SK-N-MC (cell line): ENCODE data around the gene CEACAM1.
"Not testable (repeated sequence)": the region's sequence is repeated elsewhere in the genome, so short reads cannot be mapped to it uniquely, and the experiment has no call there.

Experiments
- DNase-seq: peaks from one replicate; pipeline ENCODE4 v3.0.0-alpha.2; 2011; ENCODE audit warnings: low read depth, low spot score
- H3K27ac ChIP-seq: fragments of 200-600 bp; sonication (generic); 2 replicates; pipeline ENCODE4 v1.5.1; 2016; ENCODE audit warnings: mixed run types
- H3K36me3 ChIP-seq: fragments of 200-600 bp; sonication (generic); 2 replicates; pipeline ENCODE4 v1.6.1; 2017; ENCODE audit warnings: antibody characterized with exemption, low read length, mixed read lengths; ENCODE audit not compliant: insufficient read depth
- H3K4me3 ChIP-seq: fragments of 200-600 bp; sonication (generic); 2 replicates; pipeline ENCODE4 v1.5.1; 2016
- H3K9ac ChIP-seq: fragments of 200-600 bp; sonication (generic); 2 replicates; pipeline ENCODE4 v1.8.0; 2017; ENCODE audit warnings: mixed run types, mixed read lengths; ENCODE audit not compliant: insufficient read length
- H3K9me3 ChIP-seq: fragments of 200-600 bp; sonication (generic); 2 replicates; pipeline ENCODE4 v1.6.1; 2017; ENCODE audit warnings: low read depth, mild to moderate bottlenecking, antibody characterized with exemption, low read length, moderate library complexity, mixed read lengths
- EZH2 ChIP-seq: fragments of 200-600 bp; sonication (generic); IDR thresholded peaks from one replicate; pipeline ENCODE4 v1.6.1; 2017; ENCODE audit warnings: antibody characterized with exemption
- FOXP2 ChIP-seq: optimal IDR thresholded peaks from 2 replicates; pipeline ENCODE3; 2011; ENCODE audit warnings: mild to moderate bottlenecking, moderate library complexity; ENCODE audit not compliant: insufficient read depth; ENCODE audit errors: extremely low read length, control extremely low read depth
- POLR2AphosphoS5 ChIP-seq: IDR thresholded peaks from 2 replicates; pipeline ENCODE4 v1.6.1; 2012; ENCODE audit warnings: mild to moderate bottlenecking, low read depth, low read length, borderline replicate concordance

Gene CEACAM1

DNA sequence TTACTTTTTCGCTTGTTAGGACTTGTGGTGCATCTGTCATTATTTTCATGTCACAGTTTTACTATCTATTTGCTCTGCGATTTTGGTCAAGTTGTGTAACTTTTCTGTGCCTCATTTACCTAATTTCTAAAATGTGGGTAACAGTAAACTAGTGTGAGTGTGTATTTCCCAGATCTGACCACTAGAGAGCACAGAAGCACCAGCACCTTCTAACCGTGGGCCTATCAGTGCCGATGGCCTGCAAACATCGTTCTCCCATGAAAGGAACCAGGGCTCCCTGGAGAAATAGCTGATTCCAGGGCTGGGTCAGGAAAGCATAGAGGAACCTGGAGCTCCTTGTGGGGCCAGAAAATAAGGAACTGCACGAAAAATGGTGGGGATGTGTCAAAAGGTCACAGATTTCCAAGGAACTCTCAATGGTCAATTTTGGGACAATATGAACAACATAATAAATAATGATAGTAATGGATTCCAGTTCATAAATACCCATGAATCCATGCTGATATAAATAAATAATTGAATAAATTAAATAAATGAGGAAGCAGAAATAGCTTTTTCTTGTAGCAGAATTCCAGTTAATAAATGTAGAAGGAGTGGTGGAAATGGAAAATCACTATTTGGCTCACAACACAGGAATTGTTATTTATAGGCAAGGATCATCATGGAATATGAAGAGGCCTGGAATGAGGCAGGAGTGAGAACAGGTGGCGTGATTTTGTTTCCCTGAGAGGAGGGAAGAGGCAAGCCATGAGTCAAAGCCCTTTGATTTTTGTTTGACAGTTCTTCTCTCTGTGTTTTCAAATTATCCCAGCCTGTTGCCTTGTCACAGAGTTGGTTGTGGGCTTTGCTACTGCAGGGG, 35.3 kb upstream of the CEACAM1 start:
- Histone ChIP-seq H3K27ac (no peak overlapping the region), H3K9ac (no peak overlapping the region), H3K36me3 (no peaks in the 10 kb centered on the region), H3K4me3 (no peak overlapping the region), H3K9me3 (no peaks in the 10 kb centered on the region)
- TF ChIP-seq FOXP2 (no peak), EZH2 (no peak), POLR2AphosphoS5 (no peak)
- no peak for DNase-seq

DNA sequence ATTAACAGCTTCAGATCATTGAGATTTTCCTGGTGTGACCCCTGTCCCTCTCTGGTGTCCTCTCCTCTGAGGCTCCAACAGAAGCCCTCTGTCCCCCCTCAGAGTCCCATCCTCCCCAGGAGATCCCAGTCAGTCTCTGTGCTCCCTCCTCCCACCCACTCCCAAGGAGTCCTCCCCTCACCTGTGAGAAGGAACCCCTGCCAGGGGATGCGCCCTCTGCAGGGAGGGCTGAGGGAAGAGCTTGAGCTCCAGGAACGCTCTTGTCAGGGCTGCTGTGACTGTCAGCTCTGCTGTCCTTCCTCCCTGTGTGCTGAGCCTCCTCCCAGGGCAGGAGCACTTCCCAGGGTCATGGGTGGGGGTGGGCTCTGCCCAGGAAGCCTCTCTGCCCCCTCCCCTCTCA, 33.2 kb upstream of the CEACAM1 start:
- no peaks in the 10 kb centered on the region for H3K9me3 ChIP-seq
- H3K4me3 ChIP-seq = no peak overlapping the region
- H3K27ac ChIP-seq = no peak overlapping the region
- DNase-seq = no peak
- H3K9ac ChIP-seq = no peak overlapping the region
- TF ChIP-seq FOXP2 = no peak
- no peak for TF ChIP-seq POLR2AphosphoS5
- no peak for TF ChIP-seq EZH2
- no peaks in the 10 kb centered on the region for H3K36me3 ChIP-seq

DNA sequence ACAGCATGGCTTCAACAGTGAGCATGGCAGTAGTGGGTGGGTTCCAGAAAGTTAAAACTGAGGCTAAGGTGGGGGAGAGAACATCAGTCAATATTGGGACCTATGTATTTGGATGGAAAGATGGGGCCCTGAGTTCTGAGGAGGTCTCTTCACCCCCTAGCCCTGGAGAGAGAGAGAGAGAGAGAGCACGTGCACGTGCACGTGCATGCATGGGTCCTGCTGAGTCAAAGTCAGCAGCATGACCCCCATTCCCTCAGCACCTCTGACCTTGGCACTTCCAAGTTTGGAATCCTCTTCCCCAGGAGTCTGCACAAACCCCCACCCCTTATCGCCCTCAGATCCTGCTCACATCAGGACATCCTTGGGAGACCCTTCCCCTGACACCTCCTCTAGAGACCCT, 32.5 kb upstream of the CEACAM1 start:
- no peaks in the 10 kb centered on the region for H3K36me3 ChIP-seq
- DNase-seq = no peak

DNA sequence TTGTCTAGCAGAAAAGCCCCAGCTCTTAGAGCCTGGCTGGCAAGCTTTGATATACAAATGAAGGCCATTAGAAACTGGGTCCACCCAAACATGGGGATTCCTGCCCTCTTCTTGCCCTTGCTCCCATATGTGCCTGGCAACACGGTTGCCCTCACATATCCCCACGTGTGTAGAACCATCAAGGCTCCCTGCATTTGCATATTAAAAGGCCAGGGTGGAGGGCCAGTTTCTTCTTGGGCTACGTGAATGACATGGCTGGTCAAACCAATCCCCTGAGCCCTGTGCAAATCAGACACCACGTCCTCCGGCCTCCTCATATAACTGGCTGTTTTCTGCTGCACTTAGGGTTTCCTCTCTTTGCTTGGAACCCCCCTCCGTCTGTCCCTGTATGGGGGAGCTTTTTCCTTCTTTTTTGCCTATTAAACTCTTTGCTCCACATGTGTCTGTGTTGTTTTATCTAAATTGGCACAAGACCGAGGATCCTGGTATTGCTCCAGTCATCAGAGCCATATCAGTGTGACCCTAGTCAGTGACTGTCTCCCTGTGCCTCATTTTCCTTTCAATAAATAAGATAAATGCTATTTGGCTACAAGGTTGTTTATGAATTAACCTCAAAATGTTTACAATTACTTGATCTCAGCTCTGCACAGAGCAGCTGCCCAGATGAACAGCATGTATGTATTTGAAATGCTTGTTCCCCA, 30.3 kb upstream of the CEACAM1 start:
- no peak for DNase-seq
- Histone ChIP-seq H3K4me3 (no peak overlapping the region), H3K9ac (no peak overlapping the region), H3K27ac (no peak overlapping the region), H3K36me3 (no peaks in the 10 kb centered on the region), H3K9me3 (no peaks in the 10 kb centered on the region)
- TF ChIP-seq EZH2 (no peak), POLR2AphosphoS5 (no peak), FOXP2 (no peak)

More for the DNA sequence above, 32.5 kb upstream of the CEACAM1 start:
- Histone ChIP-seq H3K9ac (no peak overlapping the region), H3K9me3 (no peaks in the 10 kb centered on the region), H3K27ac (no peak overlapping the region), H3K4me3 (no peak overlapping the region)
- no peak for TF ChIP-seq EZH2
- no peak for TF ChIP-seq POLR2AphosphoS5
- no peak for TF ChIP-seq FOXP2

DNA sequence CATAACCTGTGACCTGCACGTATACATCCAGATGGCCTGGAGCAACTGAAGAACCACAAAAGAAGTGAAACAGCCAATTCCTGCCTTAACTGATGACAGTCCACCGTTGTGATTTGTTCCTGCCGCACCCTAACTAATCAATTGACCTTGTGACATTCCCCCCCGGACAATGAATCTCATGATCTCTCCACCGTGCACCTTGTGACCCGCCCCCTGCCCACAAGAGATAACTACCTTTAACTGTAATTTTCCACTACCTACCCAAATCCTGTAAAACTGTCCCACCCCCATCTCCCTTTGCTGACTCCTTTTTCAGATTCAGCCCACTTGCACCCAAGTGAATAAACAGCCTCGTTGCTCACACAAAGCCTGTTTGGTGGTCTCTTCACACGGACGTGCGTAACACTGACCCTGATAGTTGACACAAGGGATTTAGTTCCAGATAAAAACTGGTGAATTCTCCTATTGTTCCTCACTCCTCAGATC, 29.1 kb upstream of the CEACAM1 start:
- not testable (repeated sequence) for H3K4me3 ChIP-seq, H3K9me3 ChIP-seq, H3K9ac ChIP-seq, H3K36me3 ChIP-seq, DNase-seq, H3K27ac ChIP-seq

DNA sequence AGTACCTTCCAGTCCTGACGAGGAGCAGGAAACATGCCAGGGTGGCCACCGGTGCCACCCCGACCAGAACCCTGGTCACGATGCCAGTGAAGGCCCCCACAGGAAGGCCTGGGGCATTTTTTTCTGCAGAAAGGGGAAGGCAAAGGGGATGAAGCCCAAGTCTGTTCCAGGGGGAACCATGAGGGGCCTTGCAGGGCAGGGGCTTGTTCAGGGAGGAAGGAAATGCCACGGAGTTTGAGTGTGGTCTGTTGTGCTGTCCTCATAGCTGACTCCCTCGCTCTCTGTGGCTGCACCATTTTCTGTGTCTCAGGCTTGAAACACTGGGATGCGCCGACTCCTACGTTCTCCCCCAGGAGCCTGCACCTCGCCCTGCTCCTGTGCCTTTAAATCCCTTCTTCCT, 27.5 kb upstream of the CEACAM1 start:
- H3K27ac ChIP-seq = no peak overlapping the region
- H3K9ac ChIP-seq = no peak overlapping the region
- no peak for TF ChIP-seq POLR2AphosphoS5
- no peak for TF ChIP-seq FOXP2
- no peak for TF ChIP-seq EZH2

DNA sequence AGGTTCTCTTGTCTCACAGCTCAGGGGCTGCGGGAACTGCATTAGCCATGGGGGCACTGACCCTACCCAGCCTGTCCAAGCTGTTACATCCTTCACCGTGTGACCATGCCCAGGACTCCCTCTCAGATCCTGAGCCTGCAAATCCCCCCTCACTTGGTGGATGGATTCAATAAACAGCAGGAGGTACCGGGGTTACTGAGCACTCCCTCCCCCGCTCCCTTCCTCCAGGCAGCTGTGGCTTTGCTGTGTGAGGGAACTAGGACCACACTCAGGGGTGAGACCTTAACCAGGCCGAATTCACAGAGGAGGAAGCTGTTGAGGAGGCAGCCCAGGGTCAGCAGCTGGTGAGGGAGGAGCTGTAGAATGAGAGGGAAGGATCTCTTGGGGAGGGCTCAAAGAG, 27.0 kb upstream of the CEACAM1 start:
- TF ChIP-seq EZH2 (no peak), FOXP2 (no peak), POLR2AphosphoS5 (no peak)
- no peak overlapping the region for H3K27ac ChIP-seq
- DNase-seq = no peak
- H3K4me3 ChIP-seq = no peak overlapping the region
- H3K36me3 ChIP-seq = no peaks in the 10 kb centered on the region
- no peaks in the 10 kb centered on the region for H3K9me3 ChIP-seq
- H3K9ac ChIP-seq = no peak overlapping the region

More for the DNA sequence above, 27.5 kb upstream of the CEACAM1 start:
- Histone ChIP-seq H3K9me3 (no peaks in the 10 kb centered on the region), H3K4me3 (no peak overlapping the region), H3K36me3 (no peaks in the 10 kb centered on the region)
- no peak for DNase-seq

DNA sequence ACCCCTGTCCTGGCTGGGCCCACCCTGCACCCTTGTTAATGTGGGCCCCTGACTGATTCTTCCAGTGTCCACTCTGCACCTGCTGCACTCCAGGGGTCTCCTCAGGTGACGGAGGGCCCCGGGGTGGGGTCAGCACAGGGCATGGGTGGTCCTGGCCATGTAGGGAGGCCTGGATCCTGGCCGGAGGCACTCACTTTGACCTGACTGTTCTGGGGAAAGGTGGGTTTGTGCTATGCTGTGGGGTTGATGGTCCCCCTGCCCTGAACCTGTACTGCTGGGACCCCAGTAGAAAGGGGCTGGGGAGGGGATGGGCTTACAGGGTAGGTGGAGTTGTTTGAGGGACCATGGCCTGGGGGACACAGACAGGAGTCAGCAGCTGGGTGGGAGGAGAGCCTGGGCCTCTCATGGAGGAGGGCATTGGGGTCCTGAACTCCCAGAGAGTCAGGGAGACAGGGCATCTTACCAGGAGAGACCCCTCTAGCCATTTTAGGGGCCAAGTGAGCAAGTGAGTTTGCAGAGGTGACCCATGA, 25.8 kb upstream of the CEACAM1 start:
- TF ChIP-seq POLR2AphosphoS5 = no peak
- no peak for TF ChIP-seq FOXP2
- TF ChIP-seq EZH2 = no peak
- H3K36me3 ChIP-seq = no peaks in the 10 kb centered on the region
- H3K9ac ChIP-seq = no peak overlapping the region
- H3K9me3 ChIP-seq = no peaks in the 10 kb centered on the region
- H3K27ac ChIP-seq = no peak overlapping the region
- DNase-seq = no peak
- H3K4me3 ChIP-seq = no peak overlapping the region
